Activated naive CD4-positive, alpha-beta T cell (primary cell): ENCODE data around the gene MIPOL1.

ENCODE experiments used
- DNase-seq, 4 experiments: peaks; one replicate each; lab custom pipeline; 2025; lab: John Stamatoyannopoulos, UW

The MIPOL1 gene

DNA sequence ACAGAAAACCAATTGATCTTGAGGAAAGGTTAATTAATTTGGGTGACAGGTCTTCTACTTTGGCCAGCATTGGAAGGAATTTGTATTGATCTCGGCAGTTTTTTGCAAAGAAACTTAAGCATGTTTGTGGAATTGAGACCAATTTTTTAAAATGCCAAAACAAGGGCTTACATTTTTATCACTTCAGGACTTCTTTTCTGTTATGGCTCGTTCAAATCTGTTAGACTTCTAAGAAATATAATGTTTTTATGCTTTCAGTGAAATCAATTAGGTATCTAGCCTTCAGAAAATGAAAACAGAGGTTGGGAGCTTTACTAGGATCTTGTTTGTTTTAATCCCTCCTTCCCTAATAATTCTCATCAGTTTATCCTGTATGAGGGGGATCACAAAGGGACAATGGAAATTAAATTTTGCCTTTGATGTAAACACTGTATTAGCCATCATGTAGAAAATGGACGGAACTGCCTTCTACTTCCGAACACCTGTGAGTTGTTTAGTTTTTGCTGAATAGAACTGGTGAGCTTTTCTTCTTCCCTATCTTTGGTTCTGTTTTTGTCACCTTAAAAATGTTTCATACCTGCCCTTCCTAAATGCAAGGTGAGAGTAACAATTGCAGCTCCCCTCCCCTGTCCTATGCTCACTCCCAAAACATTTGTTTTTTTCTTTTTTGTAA, 389.5 kb downstream of the MIPOL1 start:
- no peak for DNase-seq

DNA sequence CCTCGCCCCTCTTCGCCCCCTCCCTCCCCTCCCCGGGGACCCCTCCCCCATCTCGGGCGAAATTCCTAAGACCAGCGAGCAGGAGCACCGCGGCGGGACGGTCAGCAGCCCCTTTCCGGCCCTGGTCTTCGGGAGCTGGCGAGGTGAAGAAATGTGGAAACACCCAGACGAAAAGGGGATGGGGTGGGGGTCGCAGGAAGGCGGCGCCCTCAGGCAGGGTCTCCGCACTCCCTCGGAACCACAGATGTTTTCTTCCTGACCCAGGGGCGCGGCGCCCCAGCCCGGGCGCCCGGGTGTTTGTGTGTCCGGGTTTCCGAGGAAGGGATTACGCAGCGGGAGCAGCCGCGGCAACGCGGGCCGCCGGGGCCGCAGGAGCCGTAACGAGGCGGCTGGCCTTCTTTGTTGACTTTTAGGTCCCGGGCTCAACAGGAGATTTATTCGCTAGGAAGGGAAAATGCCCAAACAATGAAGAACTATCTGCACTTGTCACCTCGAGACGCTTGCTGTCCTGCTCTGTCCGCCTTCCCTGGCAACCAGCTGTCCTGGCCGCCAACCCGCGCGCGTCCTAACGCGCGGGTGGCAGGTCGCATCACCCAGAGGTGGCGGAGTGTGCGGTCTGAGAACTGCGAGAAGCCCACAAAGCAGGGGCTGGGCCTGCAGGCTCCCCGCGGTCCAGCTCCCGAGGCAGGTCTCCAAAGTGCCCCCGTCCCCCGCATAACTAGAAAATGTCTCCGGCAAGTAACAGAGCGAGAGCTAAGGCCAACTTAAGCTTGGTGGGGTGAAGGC, 390.3 kb downstream of the MIPOL1 start:
- no peak for DNase-seq

DNA sequence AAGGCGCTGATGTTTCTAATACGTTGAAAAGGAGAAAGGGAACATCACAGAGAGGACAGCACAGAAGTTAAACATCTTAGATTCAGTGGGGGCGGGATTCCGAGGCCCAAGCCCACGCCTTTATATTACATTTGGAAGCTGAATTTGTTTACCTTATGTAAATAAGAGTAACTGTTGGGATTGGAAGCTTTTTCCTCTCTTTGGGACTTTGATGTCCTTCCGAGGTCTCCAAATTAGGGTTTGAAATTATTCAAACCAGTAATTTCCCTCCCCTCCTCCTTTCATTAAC, 390.9 kb downstream of the MIPOL1 start:
- no peak for DNase-seq

DNA sequence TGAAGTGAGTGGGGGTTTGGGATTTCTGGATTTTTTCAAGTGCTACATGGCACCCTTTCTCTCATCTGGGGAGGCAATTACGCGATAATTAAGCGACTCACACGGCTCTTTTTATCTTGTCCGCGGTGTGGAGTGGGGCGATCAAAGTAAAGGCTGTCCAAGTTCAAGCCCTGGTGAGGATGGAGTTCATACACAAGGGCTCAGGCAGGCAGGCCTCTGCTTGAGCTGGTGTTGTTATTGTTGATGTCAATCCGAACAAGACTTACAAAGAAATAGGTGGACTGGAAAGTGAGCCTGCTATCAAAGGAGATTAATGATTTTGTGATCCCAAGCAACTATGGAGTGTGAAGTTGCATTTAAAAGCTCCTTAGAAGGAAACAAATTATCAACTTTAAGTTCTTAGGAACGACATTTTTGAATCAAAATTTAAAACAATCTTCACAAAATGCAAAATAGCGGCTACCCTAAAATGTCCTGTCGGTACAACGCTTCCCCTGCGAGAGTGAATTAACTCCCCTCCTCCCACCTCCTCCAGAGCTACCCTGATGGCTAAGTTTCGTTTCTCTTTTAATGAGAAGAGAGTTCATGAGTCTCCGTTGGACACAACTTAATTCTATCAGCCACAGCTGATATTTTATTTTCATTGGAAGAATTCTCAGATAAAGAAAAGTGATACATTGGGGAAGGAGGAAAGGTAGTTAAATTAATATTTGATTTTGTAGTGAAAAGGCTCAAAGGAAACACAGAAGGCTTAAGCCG, 391.4 kb downstream of the MIPOL1 start:
- no peak for DNase-seq

DNA sequence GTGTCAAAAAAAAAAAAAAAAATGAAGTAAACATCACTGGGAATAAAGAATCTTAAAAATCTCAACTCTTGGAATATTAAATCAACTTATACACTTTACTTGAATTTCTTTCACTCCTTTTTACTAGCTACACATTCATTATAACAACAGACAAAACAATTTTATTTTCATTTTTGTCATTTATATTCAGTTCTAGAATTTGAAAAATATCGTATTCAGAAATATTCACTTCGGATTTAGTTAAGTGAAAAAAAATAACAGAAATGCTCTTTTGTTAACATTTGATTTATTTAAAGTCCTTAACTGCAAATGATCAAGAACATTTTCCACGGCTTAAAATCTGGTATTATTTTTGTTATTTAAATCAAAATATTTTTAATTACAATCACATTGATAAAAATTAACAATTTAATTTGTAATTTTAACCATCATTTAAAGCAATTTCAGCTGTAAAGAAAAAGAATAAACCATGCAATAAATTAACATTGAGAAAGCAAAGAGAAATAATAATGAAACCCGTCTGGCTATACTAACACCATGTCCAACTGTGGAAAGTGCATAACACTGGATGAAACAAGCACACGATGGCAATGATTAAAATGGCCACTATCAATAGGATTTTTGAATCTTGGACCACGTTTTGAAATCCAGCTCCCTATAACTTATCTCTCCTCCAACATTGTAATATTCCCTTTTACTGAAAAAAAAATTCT, 392.1 kb downstream of the MIPOL1 start:
- DNase-seq: no peak

DNA sequence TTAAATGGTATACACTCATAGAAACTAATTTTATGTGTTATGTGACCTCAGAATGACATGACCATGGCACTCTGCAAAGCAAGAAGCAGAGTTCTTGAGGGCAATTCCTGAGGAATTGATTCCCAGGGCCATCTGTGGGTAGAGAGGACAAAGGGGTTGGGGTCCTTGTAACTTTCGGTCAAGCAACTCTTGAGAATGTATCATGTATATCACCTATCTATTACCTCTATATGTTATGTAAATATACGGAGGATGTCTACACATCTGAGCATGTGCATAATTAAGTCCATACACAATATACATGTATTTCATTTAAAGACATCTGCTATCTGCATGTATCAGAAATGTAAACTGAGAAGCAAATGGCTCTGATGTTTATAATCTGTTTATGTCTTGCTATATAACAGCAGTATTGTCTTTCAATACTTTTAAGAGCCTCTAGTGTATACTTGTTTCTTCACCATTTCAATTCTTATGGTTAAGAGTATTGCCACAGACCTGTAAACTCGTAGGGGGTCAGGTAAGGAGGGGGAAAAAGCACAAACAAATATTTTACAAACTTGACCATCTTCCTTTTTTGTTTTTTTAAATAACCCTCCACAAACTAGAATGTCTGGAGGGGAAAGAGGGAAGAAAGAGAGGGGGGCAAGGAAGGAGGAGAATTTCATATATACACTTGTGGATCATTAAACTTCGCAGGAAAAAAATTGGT, 392.8 kb downstream of the MIPOL1 start:
- DNase-seq: no peak

DNA sequence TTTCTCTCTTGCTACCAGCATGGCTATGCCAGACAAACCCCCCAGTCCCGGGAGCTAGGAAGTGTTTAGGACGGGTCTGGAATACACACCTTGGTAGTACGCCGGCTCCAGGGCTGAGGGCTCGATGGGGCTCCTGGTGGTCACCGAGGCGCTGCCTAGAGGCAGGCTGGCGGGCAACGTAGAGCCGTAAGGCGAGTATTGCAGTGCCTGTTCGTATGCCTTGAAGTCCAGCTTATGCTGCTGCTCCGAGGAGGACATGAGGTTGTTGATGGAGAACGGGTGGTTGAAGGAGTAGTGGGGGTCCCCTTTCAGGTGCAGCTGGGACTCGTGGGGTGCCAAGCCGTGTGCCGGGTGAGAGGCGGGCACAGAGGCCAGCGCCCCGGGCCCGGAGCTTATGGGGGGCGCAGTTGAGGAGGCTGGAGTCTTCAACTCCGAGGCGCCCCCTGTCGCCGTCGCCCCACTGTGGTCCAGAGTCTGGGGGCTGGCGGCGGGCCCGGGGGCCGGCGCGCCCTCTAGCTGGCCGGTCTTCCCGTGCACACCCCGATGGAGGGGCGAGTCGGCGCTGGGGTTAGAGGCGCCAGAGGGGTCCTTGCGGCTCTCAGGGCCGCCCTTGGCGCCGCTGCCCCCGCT, 393.7 kb downstream of the MIPOL1 start:
- DNase-seq: no peak

DNA sequence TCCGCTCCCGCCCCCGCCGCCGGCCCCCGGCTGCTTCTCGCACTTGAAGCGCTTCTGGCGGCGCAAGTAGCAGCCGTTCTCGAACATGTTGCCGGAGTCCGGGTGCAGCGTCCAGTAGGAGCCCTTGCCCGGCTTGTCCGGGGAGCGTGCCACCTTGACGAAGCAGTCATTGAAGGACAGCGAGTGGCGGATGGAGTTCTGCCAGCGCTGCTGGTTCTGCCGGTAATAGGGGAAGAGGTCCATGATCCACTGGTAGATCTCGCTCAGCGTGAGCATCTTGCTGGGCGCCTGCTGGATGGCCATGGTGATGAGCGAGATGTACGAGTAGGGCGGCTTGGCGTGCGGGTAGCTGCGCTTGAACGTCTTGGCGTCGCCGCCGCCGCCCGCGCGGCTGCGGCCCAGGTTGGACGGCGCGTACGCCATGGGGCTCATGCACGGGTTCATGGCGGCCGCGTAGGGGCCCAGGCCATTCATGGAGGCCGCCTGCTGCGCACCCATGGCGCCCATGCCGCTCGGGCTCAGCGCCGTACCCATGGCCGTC, 394.3 kb downstream of the MIPOL1 start:
- no peak for DNase-seq

DNA sequence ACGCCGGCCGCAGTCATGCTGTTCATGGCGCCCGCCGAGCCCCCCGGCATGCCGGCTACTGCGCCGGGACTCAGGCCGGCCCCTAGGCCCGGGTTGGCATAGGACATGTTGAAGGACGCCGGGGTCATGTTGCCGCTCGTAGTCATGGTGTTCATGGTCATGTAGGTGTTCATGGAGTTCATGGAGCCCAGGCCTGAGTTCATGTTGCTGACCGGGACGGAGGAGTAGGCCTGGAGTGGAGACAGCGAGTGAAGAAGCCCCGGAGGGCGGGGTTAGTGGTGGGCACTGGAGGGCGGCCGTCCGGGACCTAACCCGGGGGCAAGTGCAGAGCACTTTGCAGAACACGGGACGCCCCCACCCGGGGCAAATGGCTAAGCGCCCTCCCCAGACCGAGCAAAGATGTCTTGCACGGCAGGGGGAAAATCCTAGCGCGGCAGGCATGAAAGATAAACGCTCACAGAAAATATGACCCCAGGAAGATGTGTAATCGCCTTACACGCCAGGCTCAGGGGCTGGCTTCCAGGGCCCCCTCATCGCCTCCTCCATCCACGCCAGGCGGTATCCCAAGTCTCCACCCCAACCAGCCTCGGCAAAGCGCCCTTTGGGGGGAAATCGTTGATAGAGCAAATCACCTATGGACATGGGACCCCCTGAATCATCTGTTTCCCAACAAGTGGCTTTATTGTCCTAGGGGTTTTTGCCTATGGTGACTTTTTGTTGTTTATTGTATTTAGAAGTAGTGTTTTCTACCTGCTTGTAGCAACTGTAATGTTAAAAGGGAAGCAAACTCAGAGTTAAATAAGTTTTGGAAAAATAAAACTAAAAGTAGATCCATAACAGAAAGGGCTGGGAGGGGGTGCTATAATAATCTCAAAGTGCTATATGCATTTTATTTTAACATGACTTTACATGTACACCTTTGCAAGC, 395.0 kb downstream of the MIPOL1 start:
- DNase-seq: no peak

DNA sequence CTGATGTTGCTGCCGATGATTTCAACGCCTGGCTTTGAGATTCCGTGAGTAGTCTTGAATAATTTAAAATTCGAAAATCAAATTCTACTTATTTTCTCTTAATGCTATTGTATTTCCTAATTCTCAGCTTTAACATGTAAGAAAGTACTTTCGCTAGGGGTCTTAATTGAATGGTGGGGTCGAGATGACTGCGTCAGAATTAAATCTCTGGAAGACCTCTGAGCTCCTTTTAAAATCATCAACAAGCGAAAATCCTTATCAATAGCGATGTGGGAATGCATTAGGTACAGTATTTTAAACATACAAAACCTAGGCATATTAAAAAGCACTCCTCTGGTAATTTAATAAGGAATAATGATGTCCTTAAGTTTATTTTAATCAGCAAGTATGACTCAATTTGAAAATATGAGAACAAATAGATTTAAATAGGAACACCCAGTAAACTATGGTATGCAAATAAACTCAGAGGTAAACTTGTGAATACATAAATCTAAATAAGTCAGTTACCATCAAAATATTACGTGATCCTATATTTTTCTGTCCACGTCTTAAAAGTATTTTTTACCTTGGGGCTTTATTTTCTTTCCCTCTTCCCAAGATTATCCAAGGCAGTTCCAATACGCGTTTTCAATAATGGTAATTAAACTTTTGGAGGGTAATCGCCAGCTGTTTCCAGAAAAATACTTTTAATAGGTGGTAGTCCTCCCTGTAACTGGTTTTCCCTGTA, 395.9 kb downstream of the MIPOL1 start:
- DNase-seq: no peak

DNA sequence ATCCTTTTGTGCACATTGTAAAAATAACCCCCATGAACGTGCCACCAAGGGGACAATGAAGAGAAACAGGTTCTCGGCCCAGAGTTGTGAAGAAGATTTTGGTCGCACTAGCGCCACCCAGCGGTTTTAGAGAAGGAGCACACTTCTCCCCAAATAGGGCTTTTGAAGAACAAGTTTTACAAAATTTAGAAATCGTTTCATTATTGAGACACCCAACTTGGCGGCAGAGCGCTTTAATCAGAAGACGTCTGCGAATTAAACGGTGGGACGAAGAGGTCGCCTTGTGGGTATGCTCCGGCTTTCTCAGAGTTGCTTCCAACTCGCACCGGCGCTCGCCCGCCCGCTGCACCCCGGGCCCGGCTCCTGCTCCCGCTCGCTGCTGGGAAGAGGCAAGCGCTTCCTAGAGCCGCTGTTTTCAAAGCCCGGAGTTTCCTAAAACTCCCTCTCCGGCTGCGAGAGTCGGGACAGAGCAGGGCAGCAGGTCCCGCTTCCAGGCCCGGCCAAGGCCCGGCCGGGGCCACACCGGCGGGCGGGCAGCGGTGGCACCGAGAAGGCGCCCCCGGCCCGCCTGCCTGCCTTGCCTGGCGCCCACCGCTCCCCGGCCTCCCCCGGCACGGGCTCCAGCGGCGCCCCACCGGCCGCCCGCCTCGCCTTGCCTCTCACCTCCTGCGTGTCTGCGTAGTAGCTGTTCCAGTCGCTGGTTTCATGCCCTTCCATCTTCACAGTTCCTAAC, 396.7 kb downstream of the MIPOL1 start:
- DNase-seq: no peak

DNA sequence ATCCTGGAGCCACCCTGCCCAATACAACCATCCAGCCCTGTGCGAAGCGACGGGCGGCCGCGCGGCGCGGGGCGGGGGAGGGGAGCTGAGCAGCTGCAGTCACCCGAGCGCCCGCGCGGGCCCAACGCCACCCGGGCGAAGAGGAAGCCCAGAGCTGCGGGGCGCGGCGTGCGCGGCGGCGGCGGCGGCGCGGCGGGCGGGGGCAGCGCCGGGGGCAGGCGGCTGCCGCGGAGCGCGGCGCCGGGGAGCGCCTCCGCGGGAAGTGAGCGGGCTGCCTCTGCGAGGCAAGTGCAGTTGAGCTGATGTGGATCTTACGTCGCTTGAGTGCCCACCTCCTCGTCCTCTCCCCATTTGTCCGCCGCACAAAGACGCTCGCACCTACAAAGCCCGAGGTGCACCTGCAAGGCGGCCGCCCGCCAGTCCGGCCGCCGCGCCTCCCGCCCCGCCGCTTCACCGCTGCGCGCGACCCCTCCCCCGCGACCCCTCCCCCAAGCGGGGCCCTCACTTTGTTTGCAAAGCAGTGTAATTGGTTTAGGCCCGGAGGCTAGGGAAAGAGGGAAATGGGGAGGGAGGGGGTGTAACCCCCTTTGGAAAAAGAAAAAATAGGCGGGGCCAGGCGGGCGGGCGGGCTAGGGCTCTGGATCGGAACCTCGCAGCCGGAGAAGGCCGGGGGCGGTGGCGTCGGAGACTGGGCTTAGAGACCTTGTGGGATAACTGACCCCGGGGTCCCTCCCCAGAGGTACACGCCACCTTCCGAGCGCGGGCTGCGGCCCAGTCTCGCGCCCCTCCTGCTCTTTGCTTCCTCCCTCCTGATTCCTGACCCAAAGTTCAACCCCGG, 397.5 kb downstream of the MIPOL1 start, which contains the start of the genes FOXA1 and TTC6:
Gene FOXA1 (minus strand): TSS at position 279 of the 838 bp plus-strand sequence. CDS start 277 bp downstream, at position 2.
Gene TTC6 (plus strand): TSS at position 659 of the 838 bp plus-strand sequence. CDS start 26,436 bp downstream, outside the sequence.
- no peak for DNase-seq

DNA sequence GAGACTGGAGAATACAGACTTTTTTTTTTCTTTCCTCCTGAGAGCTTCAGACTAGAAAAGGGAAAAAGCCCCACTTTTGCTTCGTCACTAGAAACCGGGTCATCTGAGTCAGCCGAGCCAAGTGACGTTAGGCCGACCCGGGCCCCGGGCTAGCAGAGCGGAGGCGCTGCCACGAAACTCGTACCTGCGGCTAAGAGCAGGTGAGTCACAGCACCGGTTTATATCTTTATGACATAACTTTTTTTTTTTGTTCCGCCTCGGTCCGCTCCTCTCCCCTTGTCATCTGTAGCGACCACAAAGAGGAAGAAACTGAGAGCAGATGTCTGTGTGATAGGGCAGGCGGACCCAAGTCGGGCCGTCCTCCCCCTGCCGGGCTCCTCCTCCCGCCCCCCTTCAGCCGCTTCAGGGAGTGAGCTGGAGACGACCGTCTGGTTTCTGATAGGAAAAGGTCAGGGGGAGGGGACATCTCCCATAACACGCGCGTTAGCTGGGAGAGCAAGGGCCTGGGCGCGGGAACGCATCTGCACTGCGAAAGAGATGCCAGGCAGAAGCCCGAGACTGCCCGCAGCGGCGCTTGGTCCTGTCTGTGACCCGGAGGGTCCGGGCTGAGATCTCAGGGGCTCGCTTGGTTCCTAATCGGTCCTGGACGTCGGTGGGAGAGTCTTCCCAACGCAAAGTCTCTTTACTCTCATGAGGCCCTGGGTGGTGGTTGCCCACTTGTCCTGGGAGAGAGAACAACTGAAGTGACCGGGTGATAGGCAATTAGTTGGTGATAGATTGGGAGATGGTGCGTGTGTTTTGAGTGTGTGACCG, 398.3 kb downstream of the MIPOL1 start:
- no peak for DNase-seq

DNA sequence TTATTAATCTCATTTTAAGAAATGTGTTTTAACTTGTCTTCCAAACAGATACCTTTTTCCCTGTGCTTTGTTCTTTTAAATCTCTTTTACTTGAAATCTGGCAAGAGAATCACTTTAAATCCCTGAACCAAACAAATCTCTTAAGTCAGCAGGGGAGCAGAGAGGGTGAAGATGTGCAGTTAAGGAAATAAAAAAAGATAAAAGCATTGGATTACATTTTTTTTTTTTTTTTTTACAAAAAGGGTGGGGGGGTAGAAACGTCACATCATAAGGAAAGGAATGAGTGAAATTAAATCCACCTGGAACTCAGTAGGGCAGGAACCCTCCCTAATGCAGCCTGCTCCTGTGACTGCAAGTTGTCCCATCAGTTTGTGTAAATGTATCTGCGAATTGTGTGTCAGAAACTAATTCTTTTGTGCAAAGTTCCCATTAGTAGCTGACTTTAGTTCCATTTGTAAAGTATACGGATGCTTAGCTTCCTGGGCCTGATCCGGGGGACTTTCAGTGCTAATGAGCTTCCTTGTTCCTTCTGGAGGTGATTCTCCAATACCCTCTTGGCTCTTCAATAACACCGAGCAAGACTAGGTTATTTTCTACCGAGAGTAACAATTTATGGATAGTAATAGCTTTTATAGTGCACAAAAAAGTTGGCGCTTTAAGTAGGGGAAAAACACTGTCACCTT, 399.2 kb downstream of the MIPOL1 start:
- no peak for DNase-seq

DNA sequence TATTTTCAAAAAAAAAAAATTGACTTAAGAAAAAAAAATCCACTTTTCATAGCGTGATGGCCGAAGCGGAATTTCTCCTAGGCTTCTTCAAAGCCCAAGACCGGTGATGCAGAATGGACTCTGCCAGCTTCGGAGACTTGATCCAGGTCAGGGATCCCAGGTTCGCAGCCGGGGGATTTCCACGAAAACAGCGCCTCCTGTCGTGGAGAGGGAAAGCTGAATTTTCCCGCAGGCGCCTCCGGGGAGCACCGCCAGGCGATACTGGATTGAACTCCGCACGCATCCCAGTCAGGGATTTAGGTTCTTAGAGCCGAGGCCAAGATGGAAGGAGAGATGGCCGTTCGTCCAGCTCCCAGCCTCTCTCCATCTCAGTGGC, 399.8 kb downstream of the MIPOL1 start:
- no peak for DNase-seq
